ENCODE results near the gene NEUROD2.
A peak's percentile ranks its signal among the peaks of the same experiment; 100 is the strongest.

Gene NEUROD2

DNA sequence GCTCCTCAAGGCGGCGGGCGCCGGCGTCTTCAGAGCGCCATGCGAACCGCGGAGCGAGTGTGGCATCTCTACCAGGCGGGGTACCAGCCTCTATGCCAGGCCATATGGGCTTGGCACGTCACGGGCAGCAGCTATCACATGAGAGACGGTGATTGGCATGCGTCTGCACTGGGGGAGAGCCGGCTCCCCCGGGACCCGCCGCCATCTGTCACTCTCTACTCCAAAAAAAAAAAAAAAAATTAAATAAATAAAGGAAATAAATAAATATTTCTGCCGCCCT is at the start of gene NEUROD2:
NEUROD2 (minus strand) TSS at position 70 of the 280 bp plus-strand sequence. CDS start 1,321 bp downstream, outside the sequence.
- DNase-seq, result peak; percentile 83

DNA sequence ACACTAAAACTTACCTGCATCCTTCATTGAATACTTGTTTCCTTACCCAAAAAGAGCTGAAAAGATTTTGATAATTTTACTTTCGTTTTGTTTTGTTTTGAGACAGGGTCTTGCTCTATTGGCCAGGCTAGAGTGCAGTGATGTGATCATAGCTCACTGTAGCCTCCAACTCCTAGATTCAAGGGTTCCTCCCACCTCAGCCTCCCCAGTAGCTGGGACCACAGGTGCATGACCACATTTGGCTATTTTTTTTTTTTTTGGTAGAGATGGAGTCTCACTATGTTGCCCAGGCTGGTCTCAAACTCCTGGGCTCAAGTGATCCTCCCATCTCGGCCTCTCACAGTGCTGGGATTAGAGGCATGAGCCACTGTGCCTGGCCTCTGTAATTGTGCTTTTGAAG is 47.4 kb upstream of the NEUROD2 start:
- no peak for DNase-seq

DNA sequence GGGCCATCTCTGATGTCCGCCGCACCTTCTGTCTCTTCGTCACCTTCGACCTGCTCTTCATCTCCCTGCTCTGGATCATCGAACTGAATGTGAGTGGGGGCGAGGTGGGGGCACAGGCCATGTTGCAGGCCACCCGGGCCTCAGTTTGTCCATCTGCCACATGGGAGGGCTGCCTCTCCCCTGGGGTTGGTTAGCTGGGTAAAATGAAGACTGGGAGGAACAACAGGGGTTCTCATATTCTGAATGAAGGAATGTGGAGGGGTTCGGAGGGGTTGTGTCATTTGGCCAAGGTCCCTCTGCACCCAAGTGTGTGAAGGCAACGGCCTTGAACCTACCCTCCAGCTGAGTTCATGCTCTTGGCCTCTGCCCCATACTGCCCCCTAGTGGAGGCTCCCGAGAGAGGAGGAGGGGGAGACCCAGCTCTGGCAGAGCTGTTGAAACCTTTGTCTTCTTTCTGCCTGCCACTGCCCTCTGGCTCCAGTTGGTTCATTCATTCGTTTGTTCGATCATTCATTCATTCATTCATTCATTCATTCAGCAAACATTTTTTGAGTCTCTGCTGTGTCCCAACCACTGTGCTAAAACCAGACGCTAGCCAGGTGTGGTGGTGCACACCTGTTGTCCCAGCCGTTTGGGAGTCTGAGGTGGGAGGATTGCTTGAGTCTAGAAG is 46.1 kb upstream of the NEUROD2 start:
- peak; percentile 55 for DNase-seq

DNA sequence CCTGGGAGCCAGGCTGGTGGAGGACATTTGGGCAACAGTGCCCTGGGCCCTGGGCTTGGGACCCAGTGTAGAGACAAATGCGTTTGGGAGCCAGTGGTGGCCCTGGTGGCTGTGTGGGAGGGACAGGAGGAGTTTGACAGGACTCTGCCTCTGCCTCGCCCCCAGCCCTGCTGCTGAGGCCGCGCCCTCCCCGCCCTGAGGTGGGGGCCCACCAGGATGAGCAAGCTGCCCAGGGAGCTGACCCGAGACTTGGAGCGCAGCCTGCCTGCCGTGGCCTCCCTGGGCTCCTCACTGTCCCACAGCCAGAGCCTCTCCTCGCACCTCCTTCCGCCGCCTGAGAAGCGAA is 45.6 kb upstream of the NEUROD2 start:
- no peak for DNase-seq

DNA sequence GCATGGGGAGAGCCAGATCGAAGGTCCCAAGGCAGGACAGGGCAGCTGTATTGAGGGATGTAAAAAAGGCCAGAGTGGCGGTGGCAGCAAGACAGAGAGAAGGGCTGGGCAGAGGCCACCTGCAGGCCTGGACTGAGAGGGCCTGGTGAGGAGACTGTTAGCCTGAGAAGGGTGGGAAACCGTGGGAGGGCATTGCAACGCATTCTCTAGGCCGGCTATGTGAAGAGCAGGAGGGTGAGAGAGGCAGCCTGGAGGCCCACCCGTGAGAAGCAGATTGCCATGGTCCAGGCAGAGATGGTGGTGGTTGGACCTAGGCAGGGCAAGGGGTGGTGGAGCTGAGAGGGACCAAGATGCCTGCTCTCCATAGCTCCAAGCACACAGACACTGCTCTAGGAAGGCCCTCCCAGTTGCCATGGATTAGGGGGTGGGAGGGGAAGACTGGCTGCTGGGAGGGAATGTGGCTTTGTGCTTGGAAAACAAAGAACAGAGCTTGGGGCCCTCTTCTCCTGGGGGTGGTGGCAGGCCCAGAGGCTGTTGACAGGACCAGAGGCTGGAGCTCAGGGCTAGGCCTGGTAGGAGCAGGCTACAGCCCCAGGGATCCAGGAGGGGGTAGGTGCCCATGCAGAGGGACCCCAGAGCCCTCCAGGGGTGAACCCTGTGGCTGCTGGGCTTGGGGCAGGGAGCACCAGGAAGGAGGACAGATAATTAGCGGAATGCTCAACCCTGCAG is 45.0 kb upstream of the NEUROD2 start:
- DNase-seq, result peak; percentile 25

DNA sequence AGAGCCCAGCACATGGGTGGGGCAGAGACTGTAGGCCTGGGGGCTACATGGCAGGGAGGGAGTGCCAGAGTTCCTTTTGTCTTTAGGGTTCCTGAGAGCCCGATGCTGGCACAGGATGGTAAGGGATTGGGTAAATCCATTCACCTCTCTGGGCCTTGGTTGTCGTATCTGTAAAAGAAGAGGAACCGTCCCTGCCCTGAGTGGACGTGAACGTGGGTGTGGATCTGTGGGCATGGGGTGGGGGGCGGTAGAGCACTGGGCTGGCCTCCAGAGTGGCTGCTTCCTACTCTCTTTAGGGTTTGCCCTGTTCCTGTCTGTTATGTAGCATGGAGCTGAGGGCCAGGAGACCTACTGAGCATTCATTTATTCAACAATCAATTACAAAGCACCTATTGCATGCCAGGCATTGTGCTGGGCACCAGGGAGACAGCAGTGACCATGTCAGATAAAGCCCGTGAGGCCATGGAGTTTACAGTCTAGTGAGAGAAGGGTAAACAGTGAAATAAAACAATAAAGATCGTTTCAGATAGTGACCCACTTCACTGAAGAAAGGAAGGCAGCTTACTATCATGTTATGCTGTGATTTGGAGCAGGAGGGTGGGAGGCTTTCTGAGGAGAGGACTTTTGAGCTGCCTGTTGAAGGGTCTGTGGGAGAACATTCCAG is 44.3 kb upstream of the NEUROD2 start:
- no peak for DNase-seq

DNA sequence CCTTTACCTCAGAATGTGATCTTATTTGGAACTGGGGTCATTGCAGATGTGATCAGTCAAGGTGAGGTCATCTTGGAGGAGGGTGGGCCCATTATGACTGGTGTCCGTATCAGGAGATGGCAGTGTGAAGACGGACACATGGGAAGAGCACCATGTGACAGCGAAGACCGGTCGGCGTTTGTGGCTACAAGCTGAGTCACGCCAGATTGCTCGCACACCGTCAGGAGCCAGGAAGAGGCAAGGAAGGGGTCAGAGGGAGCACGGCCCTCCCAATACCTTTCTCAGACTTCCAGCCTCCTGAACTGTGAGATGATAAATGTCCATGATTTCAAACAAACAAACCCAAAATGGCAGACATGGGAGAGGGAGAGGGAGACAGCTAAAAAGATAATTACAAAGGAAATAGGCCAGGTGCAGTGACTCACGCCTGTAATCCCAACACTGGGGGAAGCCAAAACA is 42.4 kb upstream of the NEUROD2 start:
- DNase-seq, result peak; percentile 39

DNA sequence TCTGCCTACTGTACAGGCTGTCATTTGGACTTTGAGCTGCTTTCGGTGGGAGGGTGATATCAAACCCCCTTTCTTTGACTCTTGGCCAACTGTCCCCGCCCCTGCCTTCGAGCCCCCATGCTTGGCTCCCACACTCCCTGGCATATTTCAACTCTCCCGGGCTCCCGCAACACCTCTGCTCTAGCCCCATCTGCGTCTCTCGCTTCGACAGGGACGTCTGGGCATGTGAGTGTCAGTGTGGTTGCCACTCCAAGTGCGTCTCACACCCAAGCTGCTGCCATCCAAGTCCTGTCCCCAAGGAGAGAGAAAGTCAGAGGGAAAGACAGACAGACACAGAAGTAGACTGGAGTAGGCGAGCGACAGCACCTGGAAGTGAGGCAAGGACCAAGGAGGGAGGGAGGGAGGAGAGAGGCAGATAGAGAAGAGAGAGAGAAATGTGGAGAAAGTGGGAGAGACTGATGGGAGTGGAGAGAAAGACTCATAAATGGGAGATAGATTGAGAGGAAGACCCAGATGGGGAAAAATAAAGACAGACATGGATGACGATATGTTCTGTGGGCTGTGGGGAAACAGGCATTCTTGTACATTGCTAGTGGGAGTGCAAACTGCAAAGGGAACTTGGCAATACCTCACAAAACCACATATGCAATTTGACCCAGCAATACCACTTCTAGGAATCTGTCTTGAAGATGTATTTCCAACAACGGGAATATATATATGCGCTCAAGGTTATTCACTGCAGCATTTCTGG is 41.1 kb upstream of the NEUROD2 start:
- no peak for DNase-seq

DNA sequence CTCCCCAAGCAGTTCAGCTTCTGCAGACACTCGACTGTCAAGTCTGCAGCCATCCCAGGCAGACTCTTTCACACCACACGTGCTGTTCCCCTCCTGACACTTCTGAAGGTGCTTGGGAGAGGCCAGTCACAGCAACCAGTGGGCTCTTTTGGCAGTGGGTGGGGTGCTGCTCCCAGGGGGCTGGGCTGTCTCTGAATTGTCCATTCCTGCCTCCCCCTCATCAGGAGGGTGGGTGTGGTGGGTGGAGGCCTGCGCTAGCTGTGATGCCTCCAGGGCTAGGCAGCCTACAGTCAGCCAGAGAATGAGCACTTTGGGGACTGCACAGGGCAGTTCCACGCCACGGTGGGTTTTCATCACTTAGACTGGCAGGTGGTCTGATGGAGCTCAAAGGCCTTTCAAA is 39.5 kb upstream of the NEUROD2 start:
- no peak for DNase-seq

DNA sequence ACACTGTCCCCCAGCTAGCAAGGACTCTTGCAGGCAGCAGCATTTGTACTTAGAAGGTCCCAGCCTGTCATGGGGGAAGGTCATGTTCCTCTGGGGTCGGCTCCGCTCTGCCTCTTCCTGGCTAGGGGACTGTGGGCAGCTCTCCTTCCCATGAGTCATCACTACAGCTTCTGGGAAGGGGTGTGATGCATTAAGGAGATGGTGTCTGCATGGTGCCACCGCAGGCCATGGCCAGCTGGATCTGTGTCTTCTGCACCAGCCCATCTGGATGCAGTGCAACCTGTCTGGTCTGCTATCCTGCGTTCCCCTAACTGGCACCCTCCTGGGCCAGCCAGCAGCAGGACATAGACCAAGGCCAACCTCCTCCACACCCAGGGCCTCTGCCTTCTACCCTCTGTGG is 35.6 kb upstream of the NEUROD2 start:
- DNase-seq, result no peak

DNA sequence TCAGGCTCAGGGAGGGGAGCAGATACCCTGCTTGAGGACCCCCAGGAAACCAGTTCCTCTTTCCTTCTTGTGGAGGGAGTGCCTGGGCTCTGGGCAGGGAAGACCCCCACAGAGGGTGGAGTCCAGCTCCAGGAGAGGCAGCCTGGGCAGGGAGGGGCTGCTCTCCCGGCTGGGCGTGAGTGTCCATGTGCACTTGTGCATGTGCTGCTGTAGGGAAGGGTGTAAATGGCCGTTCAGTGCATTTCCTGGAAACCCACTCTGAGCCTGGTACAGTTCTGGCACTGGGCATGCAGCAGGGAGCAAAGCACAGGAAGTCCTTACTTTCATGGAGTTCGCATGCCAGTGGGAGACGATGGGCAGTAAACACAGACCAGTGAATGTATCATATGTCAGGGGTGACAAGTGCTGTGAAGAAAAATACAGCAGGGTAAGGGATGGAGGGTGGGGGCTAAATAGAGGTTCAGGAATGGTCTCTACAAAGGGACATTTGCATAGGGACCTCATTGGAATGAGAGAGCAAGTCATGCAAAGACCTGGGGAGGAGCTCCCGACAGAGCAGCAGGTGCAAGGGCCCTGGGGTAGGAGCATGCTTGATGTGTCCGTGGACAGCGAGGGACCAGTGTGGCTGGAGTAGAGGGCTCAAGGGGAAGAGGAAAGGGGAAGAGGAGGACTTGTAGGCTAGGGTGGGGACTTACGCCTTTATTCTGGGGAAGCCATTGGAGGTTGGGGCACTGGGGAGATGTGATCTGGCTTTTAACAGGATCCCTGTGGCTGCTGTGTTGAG is 34.8 kb upstream of the NEUROD2 start:
- DNase-seq, result no peak

DNA sequence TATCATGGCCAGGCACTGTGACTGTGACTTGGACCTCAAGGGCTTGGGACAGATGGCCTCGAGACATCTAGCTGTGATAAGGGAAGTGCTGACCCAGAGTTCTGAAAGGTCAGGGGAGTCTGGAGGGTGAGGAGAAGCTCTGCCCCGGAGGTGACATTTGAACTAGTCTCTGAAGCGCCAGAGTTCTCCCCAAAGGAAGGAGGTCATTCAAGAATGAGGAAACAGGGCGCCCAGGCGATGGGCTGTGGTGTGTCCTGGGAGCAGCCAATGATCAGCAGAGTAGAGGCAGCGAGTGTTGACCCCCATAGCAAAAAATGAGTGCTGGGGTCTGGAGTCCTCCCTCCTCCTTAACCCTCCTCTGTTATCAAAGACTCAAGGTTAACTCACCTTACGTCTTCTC is 34.2 kb upstream of the NEUROD2 start:
- no peak for DNase-seq

DNA sequence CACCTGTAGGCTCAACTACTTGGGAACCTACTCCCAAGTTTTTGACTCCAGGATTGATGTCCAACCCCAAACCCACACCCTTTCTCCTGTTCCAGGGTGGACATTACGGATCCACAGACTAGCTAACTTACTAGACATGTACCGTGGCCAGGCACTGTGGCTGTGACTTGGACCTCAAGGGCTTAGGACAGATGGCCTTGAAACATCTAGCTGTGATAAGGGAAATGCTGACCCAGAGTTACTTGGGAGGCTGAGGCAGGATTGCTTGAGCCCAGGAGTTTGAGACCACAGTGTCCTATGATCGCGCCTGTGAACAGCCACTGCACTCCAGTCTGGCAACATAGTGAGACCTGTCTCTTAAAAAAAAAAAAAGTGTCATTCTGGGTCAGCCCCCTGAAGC is 33.4 kb upstream of the NEUROD2 start:
- no peak for DNase-seq

DNA sequence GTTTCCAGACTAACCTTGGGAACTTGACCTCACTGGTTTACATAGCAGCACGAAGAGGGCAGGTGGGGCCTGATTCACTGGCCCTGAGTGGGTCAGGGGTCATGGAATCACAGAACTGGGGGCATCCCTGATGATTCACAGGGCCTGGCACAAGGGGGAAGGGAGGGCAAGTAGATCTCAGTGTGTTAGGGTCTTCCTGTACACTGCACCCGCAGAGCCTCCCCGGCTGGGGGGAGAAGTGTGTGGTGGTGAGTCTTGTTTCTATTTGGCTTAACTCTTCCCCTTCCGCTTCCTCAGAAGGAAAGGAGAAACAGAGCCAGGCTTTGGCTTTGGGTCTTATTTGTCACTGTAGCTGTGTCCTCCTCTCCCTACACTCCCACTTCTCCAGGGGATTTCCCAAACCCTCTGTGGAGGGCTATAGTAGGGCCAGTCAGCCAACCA is 32.9 kb upstream of the NEUROD2 start:
- DNase-seq, result no peak

DNA sequence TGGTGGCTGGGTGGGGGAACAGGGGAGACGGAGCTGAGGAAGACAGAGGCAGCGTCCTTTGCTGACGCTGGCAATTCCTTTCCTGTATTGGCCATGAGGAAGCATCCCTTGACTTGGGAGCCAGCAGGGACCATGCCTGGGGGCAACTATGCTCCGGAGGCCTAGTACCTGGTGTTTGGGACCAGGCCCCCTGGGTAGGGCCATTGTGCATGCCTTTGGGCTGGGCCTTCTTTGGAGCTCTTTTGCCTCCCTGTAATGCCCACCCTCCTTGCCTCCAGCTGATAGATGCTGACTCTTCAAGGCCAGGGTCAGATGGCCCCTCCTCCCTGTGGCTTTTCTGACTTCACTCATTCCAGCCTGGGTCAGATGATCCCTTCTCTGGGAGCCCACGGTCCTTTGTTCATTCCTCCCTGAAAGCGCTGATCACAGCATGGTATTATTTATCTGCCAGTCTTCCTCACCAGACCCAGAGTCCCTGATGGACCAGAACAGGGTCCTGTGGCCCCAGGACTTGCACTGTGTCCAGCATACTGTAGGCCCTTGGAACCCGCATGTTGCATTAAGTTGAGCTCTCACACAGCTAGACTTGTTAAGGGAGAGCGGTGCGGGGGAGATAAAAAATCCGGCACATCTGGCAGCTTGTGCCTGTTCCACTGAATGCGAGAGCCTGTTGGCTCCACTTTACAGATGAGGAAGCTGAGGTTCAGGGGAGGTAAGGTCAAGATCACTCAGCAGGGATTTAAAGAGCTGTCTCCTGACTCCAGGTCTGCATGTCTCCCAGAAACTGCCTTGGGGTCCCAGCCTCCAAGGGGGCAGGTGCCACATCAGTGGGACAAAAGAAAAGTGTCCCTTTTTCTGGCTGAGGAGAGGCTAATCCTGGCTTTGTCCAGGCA is 32.1 kb upstream of the NEUROD2 start:
- DNase-seq, result no peak

DNA sequence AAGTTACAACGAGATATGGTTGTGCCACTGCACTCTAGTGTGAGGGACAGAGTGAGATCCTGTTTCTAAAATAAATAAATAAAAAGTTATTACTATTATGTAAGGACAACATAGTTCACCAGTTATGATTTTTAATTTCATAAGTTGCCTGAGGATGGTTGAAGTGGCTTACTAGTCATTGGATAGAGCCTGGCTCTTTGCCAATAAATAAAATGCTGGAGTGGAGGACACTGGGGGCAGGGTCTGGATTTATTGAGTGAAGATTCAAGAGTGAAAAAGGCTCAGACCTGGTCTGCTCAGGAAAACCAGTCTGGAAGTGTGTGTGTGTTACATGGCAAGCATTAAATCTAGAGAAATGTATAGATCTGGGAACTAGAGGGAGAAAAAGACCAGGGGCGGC is 31.3 kb upstream of the NEUROD2 start:
- DNase-seq, result no peak

DNA sequence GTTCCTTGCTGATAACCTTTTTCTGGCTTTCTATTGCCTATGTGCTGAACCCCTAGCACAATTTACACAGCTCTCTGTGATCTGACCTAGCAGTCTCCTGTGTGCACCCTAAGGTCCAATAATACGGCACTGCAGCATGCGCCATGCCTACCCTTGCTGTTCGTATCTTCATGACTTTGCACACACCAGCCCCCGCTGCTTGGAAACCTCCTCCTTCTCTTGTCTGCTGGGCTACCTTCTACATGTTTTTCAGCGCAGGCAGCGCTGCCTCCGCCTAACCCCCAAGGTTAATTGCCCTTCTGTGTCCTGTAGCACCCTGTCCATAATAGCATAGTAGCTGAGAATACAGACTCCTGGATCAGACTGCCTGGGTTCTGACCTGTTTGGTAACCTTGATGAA is 30.6 kb upstream of the NEUROD2 start:
- no peak for DNase-seq

DNA sequence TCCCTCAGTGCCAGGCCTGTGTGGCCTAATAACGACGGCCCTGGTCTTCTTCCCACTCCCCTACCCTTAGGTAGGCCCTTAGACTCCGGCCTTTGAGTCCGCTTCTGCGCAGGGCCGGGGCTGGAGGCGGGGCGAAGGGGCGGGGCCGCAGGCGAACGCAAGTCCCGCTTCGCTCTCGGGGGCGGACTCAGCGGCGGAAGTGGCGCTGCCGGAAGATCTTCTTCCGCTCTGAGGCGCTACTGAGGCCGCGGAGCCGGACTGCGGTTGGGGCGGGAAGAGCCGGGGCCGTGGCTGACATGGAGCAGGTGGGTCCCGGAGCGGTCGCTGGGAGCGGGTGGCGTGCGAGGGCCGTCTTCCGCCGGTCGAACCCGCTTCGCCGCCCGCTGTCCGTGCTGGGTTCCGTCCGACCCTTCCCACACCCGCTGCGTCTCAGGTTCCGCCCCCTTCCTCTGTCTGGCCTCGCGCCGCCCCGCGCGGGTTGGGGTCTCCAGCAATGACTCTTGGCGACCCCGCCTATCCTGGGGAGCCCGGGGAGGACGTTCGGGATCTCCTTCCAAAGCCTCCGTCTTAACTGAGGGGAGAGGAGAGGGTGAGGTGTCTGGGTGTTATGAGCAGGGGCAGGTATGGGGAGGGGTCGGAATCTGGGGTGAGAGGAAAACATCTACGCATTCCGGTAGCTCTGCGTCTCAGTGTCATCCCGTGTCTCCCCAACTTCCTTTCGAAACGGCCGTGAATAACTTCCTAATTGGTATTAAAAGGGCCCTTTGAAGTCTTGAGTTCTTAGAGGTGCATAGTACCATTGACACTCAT is 29.4 kb upstream of the NEUROD2 start, which contains the start of gene STARD3:
STARD3 (plus strand) TSS at position 218 of the 810 bp plus-strand sequence. CDS start 16,388 bp downstream, outside the sequence.
- peak; percentile 88 for DNase-seq

DNA sequence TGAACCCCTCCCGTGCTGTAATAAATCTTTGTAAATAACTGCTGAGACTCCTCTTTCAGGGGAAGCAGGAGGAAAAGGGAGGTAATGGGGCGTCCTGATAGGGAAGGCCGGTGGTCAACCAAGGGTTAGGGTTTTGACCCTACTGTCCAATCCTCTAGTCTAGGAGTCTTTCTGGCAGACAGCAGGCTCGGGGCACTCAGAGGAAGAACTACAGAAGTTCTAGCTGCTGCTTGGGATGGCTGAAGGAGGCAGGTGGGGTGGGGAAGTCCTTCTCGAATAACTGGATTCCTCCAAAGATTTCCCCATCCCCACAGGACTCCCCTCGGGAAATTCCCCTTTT is 28.8 kb upstream of the NEUROD2 start:
- DNase-seq, result no peak

DNA sequence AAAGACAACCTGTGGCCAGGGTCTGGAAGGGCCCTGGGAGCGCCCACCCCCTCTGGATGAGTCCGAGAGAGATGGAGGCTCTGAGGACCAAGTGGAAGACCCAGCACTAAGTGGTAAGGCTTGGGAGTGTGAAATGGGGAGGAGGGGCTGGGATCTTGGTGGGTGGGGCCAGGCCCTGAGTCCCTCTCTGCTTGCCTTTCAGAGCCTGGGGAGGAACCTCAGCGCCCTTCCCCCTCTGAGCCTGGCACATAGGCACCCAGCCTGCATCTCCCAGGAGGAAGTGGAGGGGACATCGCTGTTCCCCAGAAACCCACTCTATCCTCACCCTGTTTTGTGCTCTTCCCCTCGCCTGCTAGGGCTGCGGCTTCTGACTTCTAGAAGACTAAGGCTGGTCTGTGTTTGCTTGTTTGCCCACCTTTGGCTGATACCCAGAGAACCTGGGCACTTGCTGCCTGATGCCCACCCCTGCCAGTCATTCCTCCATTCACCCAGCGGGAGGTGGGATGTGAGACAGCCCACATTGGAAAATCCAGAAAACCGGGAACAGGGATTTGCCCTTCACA is 28.0 kb upstream of the NEUROD2 start:
- no peak for DNase-seq
